ENCODE results near the gene EMILIN3. TPM values are rescaled to one million over a fixed set of nuclear protein-coding genes. Genes with fewer than 3 reads are reported as not detected.

EMILIN3 gene
- total and polyA plus RNA-seq, 2 of the 8 experiments (the other 6 are each of a cell fraction or from before 2014, with no cell fraction given): 3.8 to 5.2 TPM

GRCh38 chr20:41331731-41332130, 34.9 kb downstream of the EMILIN3 start:
- no peak for FAIRE-seq
- no peak overlapping the region for H3K27ac ChIP-seq (ENCODE audit: low read depth, low read length)
- WGBS, 2 experiments (ENCODE audit: extremely low coverage in 1 of 2, insufficient coverage in 1 of 2, insufficient read length in 1 of 2, insufficient replicate concordance in 2 of 2, low coverage in 1 of 2, low lambda C conversion rate in 2 of 2, missing lambda C conversion rate in 1 of 2): 89% methylated on average over 4 of the region's 4 CpGs; no CpG with 5 or more reads in 1 of the 2 experiments
- no peak for TF ChIP-seq FOSL1 (IDR thresholded peaks at IDR 0.05; ENCODE audit: insufficient read depth, low read depth, low read length)
- no peak for TF ChIP-seq CTBP2 (IDR thresholded peaks at IDR 0.05; ENCODE audit: borderline replicate concordance, insufficient read depth, insufficient read length, low read length)
- no peak for TF ChIP-seq NANOG (IDR thresholded peaks at IDR 0.05; ENCODE audit: insufficient read depth, low read depth, low read length, poor library complexity, severe bottlenecking)
- TF ChIP-seq TBP (IDR thresholded peaks at IDR 0.05; ENCODE audit: low read depth, low read length): no peak
- TF ChIP-seq JUND (IDR thresholded peaks at IDR 0.05; ENCODE audit: low read length): no peak
- TF ChIP-seq CBX8 (IDR thresholded peaks at IDR 0.05; ENCODE audit: borderline replicate concordance, low read depth, low read length): no peak
- no peak for TF ChIP-seq RBBP5 (IDR thresholded peaks at IDR 0.05; ENCODE audit: borderline replicate concordance, low read depth, low read length)
- no peak for TF ChIP-seq EGR1 (IDR thresholded peaks at IDR 0.05; ENCODE audit: borderline replicate concordance, low read depth, low read length)
- TF ChIP-seq BACH1 (IDR thresholded peaks at IDR 0.05; ENCODE audit: low read length): no peak
- TF ChIP-seq RFX5 (IDR thresholded peaks at IDR 0.05; ENCODE audit: borderline replicate concordance, low read depth, low read length): no peak
- no peak for TF ChIP-seq ZNF274 (IDR thresholded peaks at IDR 0.05; ENCODE audit: borderline replicate concordance, extremely low read depth, low read length)

More at GRCh38 chr20:41331731-41332130, 34.9 kb downstream of the EMILIN3 start:
- Histone ChIP-seq H3K4me2 (ENCODE audit: insufficient read depth in 1 of 2, low read depth in 2 of 2, low read length in 2 of 2) (no peak overlapping the region), H3K9me3 (ENCODE audit: insufficient read depth in 2 of 2, low read depth in 1 of 2, low read length in 1 of 2) (no peaks in the 10 kb centered on the region), H2BK20ac (ENCODE audit: low read length) (no peak overlapping the region), H3K18ac (ENCODE audit: extremely low read depth, low read length) (no peak overlapping the region), H3K56ac (replicated peaks; ENCODE audit: insufficient read length, low read depth, low read length) (no peak overlapping the region), H3K9ac (replicated peaks in 1 of 4; ENCODE audit: extremely low read depth in 1 of 4, low read depth in 3 of 4, low read length in 3 of 4) (no peak overlapping the region), H3K27me3 (replicated peaks in 1 of 4; ENCODE audit: control insufficient read depth in 3 of 4, extremely low read depth in 1 of 4, insufficient read depth in 3 of 4, low read length in 3 of 4) (0 out of 7 replicates have a peak, but pooled peaks cover 0 to 2% (median 0%) of the 10 kb centered on the region in 4 experiments), H2BK12ac (ENCODE audit: low read depth, low read length) (no peak overlapping the region), H3K79me1 (ENCODE audit: low read depth, low read length) (no peaks in the 10 kb centered on the region), H2BK120ac (replicated peaks; ENCODE audit: low read depth, low read length) (no peak overlapping the region), H3K79me2 (ENCODE audit: control insufficient read depth in 1 of 2, insufficient read depth in 2 of 2, low read length in 2 of 2) (no peaks in the 10 kb centered on the region), H2AFZ (ENCODE audit: low read length) (no peak overlapping the region), H3K23me2 (ENCODE audit: low read depth, low read length) (no peaks in the 10 kb centered on the region), H3K14ac (ENCODE audit: insufficient read length) (no peak overlapping the region), H2AK5ac (ENCODE audit: low read depth, low read length) (no peak overlapping the region), H2BK5ac (ENCODE audit: low read depth, low read length) (no peak overlapping the region), H3K4me1 (replicated peaks in 1 of 4; ENCODE audit: control insufficient read depth in 3 of 4, insufficient read depth in 4 of 4, low read length in 3 of 4) (no peaks in the 10 kb centered on the region), H3K36me3 (ENCODE audit: control insufficient read depth in 2 of 4, insufficient read depth in 4 of 4, low read length in 3 of 4) (no peaks in the 10 kb centered on the region), H4K91ac (replicated peaks; ENCODE audit: insufficient read length, low read length) (no peak overlapping the region), H4K20me1 (replicated peaks in 1 of 2; ENCODE audit: control insufficient read depth in 1 of 2, insufficient read depth in 2 of 2, low read length in 2 of 2) (no peaks in the 10 kb centered on the region), H2BK15ac (ENCODE audit: low read length) (no peak overlapping the region), H3K4ac (replicated peaks; ENCODE audit: insufficient read length, low read depth, low read length) (no peak overlapping the region), H3K23ac (ENCODE audit: insufficient read length) (no peak overlapping the region), H4K5ac (ENCODE audit: insufficient read length, low read depth, low read length) (no peak overlapping the region), H3K4me3 (ENCODE audit: extremely low read depth in 1 of 4, insufficient read depth in 2 of 4, low read depth in 3 of 4, low read length in 4 of 4) (no peak overlapping the region), H4K8ac (ENCODE audit: extremely low read depth, insufficient read depth, low read length) (no peak overlapping the region)
- DNase-seq (ENCODE audit: low read depth in 1 of 2, low spot score in 2 of 2): no peak
- ChIA-PET CTCF (ENCODE audit: partially characterized antibody) (interaction anchor here (1.0 to 3.2 kb wide), 4 partner anchors 8 to 197 kb away, joined by 3 to 16 read pairs (median 4); partner anchors contain the start of gene LPIN3), POLR2A (ENCODE audit: partially characterized antibody) (no interaction called here)

Data from H1 (cell line).